H9 (cell line): ENCODE data around the gene ZDHHC3. TPM values are rescaled to one million over a fixed set of nuclear protein-coding genes. Genes with fewer than 3 reads are reported as not detected.

ENCODE experiments used
- DNase-seq: peaks from one replicate; pipeline ENCODE4 v3.0.0-alpha.2; 2017
- H2AFZ ChIP-seq: one replicate; pipeline ENCODE4 v1.6.1; 2013; ENCODE audit warnings: mild to moderate bottlenecking, low read length, control low read depth, moderate library complexity
- H2AK5ac ChIP-seq: 2 replicates; pipeline ENCODE4 v1.6.1; 2013; ENCODE audit warnings: low read length, control low read depth, mixed read lengths; ENCODE audit not compliant: insufficient read length
- H2BK120ac ChIP-seq: one replicate; pipeline ENCODE4 v1.6.1; 2013; ENCODE audit warnings: low read depth, mild to moderate bottlenecking, low read length, control low read depth, inconsistent platforms; ENCODE audit not compliant: poor library complexity, severe bottlenecking
- H2BK12ac ChIP-seq: 2 replicates; pipeline ENCODE4 v1.6.1; 2013; ENCODE audit warnings: low read length, control low read depth, mixed read lengths, low read depth; ENCODE audit not compliant: insufficient read length
- H2BK15ac ChIP-seq: 2 replicates; pipeline ENCODE4 v1.6.1; 2013; ENCODE audit warnings: low read depth, low read length, control low read depth
- H2BK20ac ChIP-seq: one replicate; pipeline ENCODE4 v1.6.1; 2013; ENCODE audit warnings: low read depth, mild to moderate bottlenecking, low read length, control low read depth, inconsistent platforms; ENCODE audit not compliant: poor library complexity, severe bottlenecking
- H2BK5ac ChIP-seq: 2 replicates; pipeline ENCODE4 v1.6.1; 2013; ENCODE audit warnings: low read length, control low read depth, mixed read lengths; ENCODE audit not compliant: insufficient read length
- H3K14ac ChIP-seq: 2 replicates; pipeline ENCODE4 v1.6.1; 2013; ENCODE audit warnings: low read length, control low read depth; ENCODE audit not compliant: insufficient read depth
- H3K18ac ChIP-seq: 2 replicates; pipeline ENCODE4 v1.6.1; 2013; ENCODE audit warnings: low read depth, mild to moderate bottlenecking, mixed read lengths, low read length, control low read depth; ENCODE audit not compliant: insufficient read length
- H3K23ac ChIP-seq: 2 replicates; pipeline ENCODE4 v1.6.1; 2013; ENCODE audit warnings: low read length, control low read depth, mixed read lengths, low read depth; ENCODE audit not compliant: insufficient read length
- H3K23me2 ChIP-seq: 2 replicates; pipeline ENCODE4 v1.6.1; 2013; ENCODE audit warnings: low read depth, mild to moderate bottlenecking, mixed read lengths, low read length, control low read depth; ENCODE audit not compliant: insufficient read length, poor library complexity, severe bottlenecking
- H3K27ac ChIP-seq: 2 replicates; pipeline ENCODE4 v1.5.1; 2013; ENCODE audit warnings: low read length, control low read depth, mixed read lengths, low read depth; ENCODE audit not compliant: insufficient read length
- H3K27me3 ChIP-seq: 2 replicates; pipeline ENCODE4 v1.6.1; 2013; ENCODE audit warnings: low read length, control low read depth, inconsistent platforms; ENCODE audit not compliant: insufficient read depth
- H3K4ac ChIP-seq: 2 replicates; pipeline ENCODE4 v1.6.1; 2013; ENCODE audit warnings: low read depth, mild to moderate bottlenecking, control low read depth, inconsistent platforms, low read length, moderate library complexity
- H3K4me1 ChIP-seq: 2 replicates; pipeline ENCODE4 v1.6.1; 2013; ENCODE audit warnings: low read length, control low read depth, inconsistent platforms; ENCODE audit not compliant: insufficient read depth
- H3K4me2 ChIP-seq: 2 replicates; pipeline ENCODE4 v1.6.1; 2013; ENCODE audit warnings: low read length, control low read depth, mixed read lengths; ENCODE audit not compliant: insufficient read length, insufficient read depth
- H3K56ac ChIP-seq: 2 replicates; pipeline ENCODE4 v1.6.1; 2013; ENCODE audit warnings: low read depth, mild to moderate bottlenecking, mixed read lengths, low read length, control low read depth; ENCODE audit not compliant: insufficient read length
- H3K79me1 ChIP-seq: 2 replicates; pipeline ENCODE4 v1.6.1; 2013; ENCODE audit warnings: low read depth, mild to moderate bottlenecking, moderate library complexity, low read length, control low read depth, inconsistent platforms; ENCODE audit not compliant: insufficient read depth, poor library complexity, severe bottlenecking
- H3K79me2 ChIP-seq: 2 replicates; pipeline ENCODE4 v1.6.1; 2013; ENCODE audit warnings: low read length, control low read depth, inconsistent platforms; ENCODE audit not compliant: insufficient read depth
- H3K9ac ChIP-seq: 2 replicates; pipeline ENCODE4 v1.6.1; 2013; ENCODE audit warnings: low read length, control low read depth, mixed read lengths; ENCODE audit not compliant: insufficient read length; ENCODE audit errors: extremely low read depth
- H3K9me3 ChIP-seq: one replicate; pipeline ENCODE4 v1.6.1; 2013; ENCODE audit warnings: low read depth, low read length, inconsistent platforms; ENCODE audit not compliant: control insufficient read depth
- H3T11ph ChIP-seq: one replicate; pipeline ENCODE4 v1.6.1; 2013; ENCODE audit warnings: mild to moderate bottlenecking, low read length, control low read depth, inconsistent platforms
- H4K20me1 ChIP-seq: one replicate; pipeline ENCODE4 v1.6.1; 2013; ENCODE audit not compliant: control insufficient read depth, insufficient read length, insufficient read depth
- H4K5ac ChIP-seq: 2 replicates; pipeline ENCODE4 v1.6.1; 2013; ENCODE audit warnings: low read depth, mild to moderate bottlenecking, mixed read lengths, low read length, control low read depth; ENCODE audit not compliant: insufficient read length
- H4K8ac ChIP-seq: replicated peaks from 2 replicates; pipeline ENCODE4 v1.6.1; 2013; ENCODE audit warnings: low read length, control low read depth, mixed read lengths, low read depth; ENCODE audit not compliant: insufficient read length
- H4K91ac ChIP-seq: 2 replicates; pipeline ENCODE4 v1.6.1; 2013; ENCODE audit warnings: low read depth, mild to moderate bottlenecking, moderate library complexity, mixed read lengths, low read length, control low read depth; ENCODE audit not compliant: insufficient read length
- H3K27ac Mint-ChIP-seq, 3 experiments: 2 replicates in 2 of 3; 3 replicates in 1 of 3; pipeline ENCODE4 v1.8.0; 2020 to 2021; ENCODE audit warnings: mixed read lengths in 3 of 3, mild to moderate bottlenecking in 1 of 3, moderate library complexity in 1 of 3
- H3K27me3 Mint-ChIP-seq: 2 replicates; pipeline ENCODE4 v1.8.0; 2021; ENCODE audit warnings: low read depth, mild to moderate bottlenecking, moderate library complexity, mixed read lengths
- H3K36me3 Mint-ChIP-seq, 3 experiments: 2 replicates in 2 of 3; 3 replicates in 1 of 3; pipeline ENCODE4 v1.8.0; 2020 to 2021; ENCODE audit warnings: low read depth in 3 of 3, mixed read lengths in 3 of 3; ENCODE audit not compliant: insufficient read depth in 1 of 3
- H3K4me1 Mint-ChIP-seq, 2 experiments: 2 replicates each; pipeline ENCODE4 v1.8.0; 2020; ENCODE audit warnings: mixed read lengths in 2 of 2
- H3K4me3 Mint-ChIP-seq, 2 experiments: 2 replicates in 1 of 2; 3 replicates in 1 of 2; pipeline ENCODE4 v1.8.0; 2020 to 2021; ENCODE audit warnings: mild to moderate bottlenecking in 2 of 2, mixed read lengths in 2 of 2, moderate library complexity in 1 of 2
- H3K9me3 Mint-ChIP-seq, 2 experiments: 2 replicates in 1 of 2; 3 replicates in 1 of 2; pipeline ENCODE4 v1.8.0; 2020; ENCODE audit warnings: mild to moderate bottlenecking in 2 of 2, mixed read lengths in 2 of 2, moderate library complexity in 1 of 2
- WGBS: extraction: QIAGEN DNeasy Blood & Tissue Kit; methylation state at CpG from one replicate; pipeline ENCODE4 v1.1.7; 2013; ENCODE audit warnings: missing lambda C conversion rate, low lambda C conversion rate, mixed read lengths; ENCODE audit not compliant: insufficient read length; ENCODE audit errors: extremely low coverage; 5-methylcytosine and 5-hydroxymethylcytosine counted together
- total RNA-seq: library from RNA; stranded (reverse); gene quantifications from 2 replicates; pipeline ENCODE4 v1.2.1, GENCODE V29; 2021
- TF ChIP-seq, protein P1 (sequence below): fragments of 200-600 bp; sonication (generic); conservative IDR thresholded peaks from 3 replicates; pipeline ENCODE4 v1.8.0; 2021; ENCODE audit warnings: antibody characterized with exemption, mild to moderate bottlenecking

Gene ZDHHC3
- total RNA-seq, 1 experiment from 2014 or later = 71.3 TPM

DNA sequence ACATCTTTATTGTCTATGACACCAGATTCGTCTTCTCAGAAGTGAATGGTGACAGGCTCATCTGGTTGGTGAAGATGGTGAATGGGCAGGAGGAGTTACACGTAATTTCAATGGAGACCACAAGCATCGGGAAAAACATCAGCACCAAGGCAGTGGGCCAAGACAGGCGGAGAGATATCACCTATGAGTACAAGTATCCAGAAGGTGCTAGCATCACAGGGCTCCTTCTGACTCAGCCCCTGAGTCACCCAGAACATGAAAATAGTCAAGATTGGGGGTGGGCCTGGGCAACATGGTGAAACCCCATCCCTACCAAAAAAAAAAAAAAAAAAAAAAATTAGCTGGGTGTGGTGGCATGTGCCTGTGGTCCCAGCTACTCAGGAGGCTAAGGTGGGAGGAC lies 69.0 kb downstream of the ZDHHC3 start:
- Histone ChIP-seq H3K14ac (no peak overlapping the region), H2BK20ac (no peak overlapping the region), H3K23me2 (no peaks in the 10 kb centered on the region), H4K20me1 (no peaks in the 10 kb centered on the region), H2AK5ac (no peak overlapping the region), H2BK5ac (no peak overlapping the region), H3K56ac (no peak overlapping the region), H3K27ac (no peak overlapping the region), H2AFZ (no peak overlapping the region), H3K79me1 (no peaks in the 10 kb centered on the region), H3K18ac (no peak overlapping the region), H3K9ac (no peak overlapping the region), H3K4ac (no peak overlapping the region), H4K5ac (no peak overlapping the region), H3K23ac (no peak overlapping the region), H4K8ac (no peak overlapping the region), H3K4me1 (no peaks in the 10 kb centered on the region), H3K4me2 (no peak overlapping the region), H3K79me2 (no peaks in the 10 kb centered on the region), H2BK15ac (no peak overlapping the region), H2BK12ac (no peak overlapping the region), H3T11ph (no peak overlapping the region), H3K9me3 (peaks cover 7% of the 10 kb centered on the region), H2BK120ac (no peak overlapping the region), H3K27me3 (no peaks in the 10 kb centered on the region), H4K91ac (no peak overlapping the region)
- H3K4me1 Mint-ChIP-seq = peaks cover 5 to 6% of the 10 kb centered on the region in 2 experiments; a peak in 3 of 4 replicates
- WGBS = no CpG with 5 or more reads among the region's 4 CpGs
- H3K4me3 Mint-ChIP-seq = no peak overlapping the region
- H3K27ac Mint-ChIP-seq = no peak overlapping the region
- H3K9me3 Mint-ChIP-seq = no peaks in the 10 kb centered on the region; a peak in 1 of 5 replicates
- TF ChIP-seq, protein P1, sequence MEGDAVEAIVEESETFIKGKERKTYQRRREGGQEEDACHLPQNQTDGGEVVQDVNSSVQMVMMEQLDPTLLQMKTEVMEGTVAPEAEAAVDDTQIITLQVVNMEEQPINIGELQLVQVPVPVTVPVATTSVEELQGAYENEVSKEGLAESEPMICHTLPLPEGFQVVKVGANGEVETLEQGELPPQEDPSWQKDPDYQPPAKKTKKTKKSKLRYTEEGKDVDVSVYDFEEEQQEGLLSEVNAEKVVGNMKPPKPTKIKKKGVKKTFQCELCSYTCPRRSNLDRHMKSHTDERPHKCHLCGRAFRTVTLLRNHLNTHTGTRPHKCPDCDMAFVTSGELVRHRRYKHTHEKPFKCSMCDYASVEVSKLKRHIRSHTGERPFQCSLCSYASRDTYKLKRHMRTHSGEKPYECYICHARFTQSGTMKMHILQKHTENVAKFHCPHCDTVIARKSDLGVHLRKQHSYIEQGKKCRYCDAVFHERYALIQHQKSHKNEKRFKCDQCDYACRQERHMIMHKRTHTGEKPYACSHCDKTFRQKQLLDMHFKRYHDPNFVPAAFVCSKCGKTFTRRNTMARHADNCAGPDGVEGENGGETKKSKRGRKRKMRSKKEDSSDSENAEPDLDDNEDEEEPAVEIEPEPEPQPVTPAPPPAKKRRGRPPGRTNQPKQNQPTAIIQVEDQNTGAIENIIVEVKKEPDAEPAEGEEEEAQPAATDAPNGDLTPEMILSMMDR = no peak
- H3K36me3 Mint-ChIP-seq = no peaks in the 10 kb centered on the region
- peaks cover 21% of the 10 kb centered on the region for H3K27me3 Mint-ChIP-seq
- DNase-seq = no peak
